SK-N-SH (cell line): Measurements from ENCODE around the gene DCTN3. TPM values are rescaled to one million over a fixed set of nuclear protein-coding genes. Genes with fewer than 3 reads are reported as not detected.
A peak's percentile ranks its signal among the peaks of the same experiment; 100 is the strongest.

Experiments used
- CTCF ChIA-PET: fragments of 300-600, 350-600 bp; formaldehyde crosslinking; extraction: SDS; loops from one replicate; lab custom pipeline; 2021; lab: Yijun Ruan, JAX
- POLR2A ChIA-PET: fragments of 350-600 bp; sonication (Branson Sonifier 250); formaldehyde crosslinking; extraction: SDS; loops from one replicate; lab custom pipeline; 2020; ENCODE audit warnings: antibody characterized with exemption, inconsistent platforms; lab: Yijun Ruan, JAX
- DNase-seq: peaks from one replicate; pipeline ENCODE4 v3.0.0; 2012
- H2AFZ ChIP-seq: fragments of 200-600 bp; sonication (generic); 2 replicates; pipeline ENCODE4 v1.8.1; 2016; ENCODE audit warnings: antibody characterized with exemption, mild to moderate bottlenecking, low read depth
- H3F3A ChIP-seq: fragments of 200-600 bp; sonication (generic); replicated peaks from 2 replicates; pipeline ENCODE3; 2016; ENCODE audit warnings: antibody characterized with exemption, mild to moderate bottlenecking; ENCODE audit not compliant: insufficient read depth
- H3K27ac ChIP-seq, 2 experiments: fragments of 200-500 bp in 1 of 2; fragments of 200-600 bp in 1 of 2; sonication (Bioruptor generic) in 1 of 2; sonication (generic), shearing (Covaris generic) in 1 of 2; 2 replicates each; pipeline versions ENCODE4 v1.5.1 to v1.6.1; 2014 to 2016; ENCODE audit warnings: low read depth in 2 of 2, inconsistent platforms in 1 of 2, low read length in 1 of 2, mild to moderate bottlenecking in 1 of 2, mixed read lengths in 1 of 2
- H3K27me3 ChIP-seq: fragments of 200-600 bp; sonication (generic), shearing (Covaris generic); 2 replicates; pipeline ENCODE4 v1.6.1; 2016; ENCODE audit warnings: mixed run types; ENCODE audit not compliant: insufficient read depth
- H3K36me3 ChIP-seq, 2 experiments: fragments of 200-500 bp in 1 of 2; fragments of 200-600 bp in 1 of 2; sonication (Bioruptor generic) in 1 of 2; sonication (generic) in 1 of 2; replicated peaks in 1 of 2; 2 replicates each; pipeline versions ENCODE3 to v1.5.1; 2014 to 2016; ENCODE audit warnings: low read length in 1 of 2, mild to moderate bottlenecking in 1 of 2; ENCODE audit not compliant: insufficient read depth in 2 of 2, control insufficient read depth in 1 of 2
- H3K4me1 ChIP-seq, 2 experiments: fragments of 200-500 bp in 1 of 2; fragments of 200-600 bp in 1 of 2; sonication (Bioruptor generic) in 1 of 2; sonication (generic), shearing (Covaris generic) in 1 of 2; 2 replicates each; pipeline versions ENCODE4 v1.5.1 to v1.6.1; 2014 to 2016; ENCODE audit warnings: low read depth in 1 of 2, low read length in 1 of 2, mixed run types in 1 of 2; ENCODE audit not compliant: insufficient read depth in 2 of 2, control insufficient read depth in 1 of 2
- H3K4me2 ChIP-seq: fragments of 200-600 bp; sonication (generic), shearing (Covaris generic); 2 replicates; pipeline ENCODE4 v1.6.1; 2017; ENCODE audit warnings: mixed run types
- H3K4me3 ChIP-seq, 2 experiments: fragments of 200-500 bp in 1 of 2; fragments of 200-600 bp in 1 of 2; sonication (Bioruptor generic) in 1 of 2; sonication (generic), shearing (Covaris generic) in 1 of 2; 2 replicates each; pipeline versions ENCODE4 v1.5.1 to v1.8.1; 2014 to 2016; ENCODE audit warnings: low read depth in 2 of 2, inconsistent platforms in 1 of 2, low read length in 1 of 2, mild to moderate bottlenecking in 1 of 2, mixed read lengths in 1 of 2, moderate library complexity in 1 of 2
- H3K79me2 ChIP-seq: fragments of 200-600 bp; sonication (generic); 2 replicates; pipeline ENCODE4 v1.8.1; 2017; ENCODE audit warnings: mild to moderate bottlenecking; ENCODE audit not compliant: insufficient read depth
- H3K9ac ChIP-seq: fragments of 200-600 bp; sonication (generic); 2 replicates; pipeline ENCODE4 v1.6.1; 2017; ENCODE audit warnings: mixed run types
- H3K9me2 ChIP-seq: fragments of 200-600 bp; sonication (generic); 2 replicates; pipeline ENCODE4 v1.6.1; 2017; ENCODE audit warnings: mixed run types
- H3K9me3 ChIP-seq: fragments of 200-600 bp; sonication (generic); 2 replicates; pipeline ENCODE4 v1.6.1; 2017; ENCODE audit warnings: mixed run types, mild to moderate bottlenecking, moderate library complexity
- H4K20me1 ChIP-seq: fragments of 200-600 bp; sonication (generic); 2 replicates; pipeline ENCODE4 v1.6.1; 2017; ENCODE audit warnings: mild to moderate bottlenecking, mixed run types; ENCODE audit not compliant: insufficient read depth
- CHD2 ChIP-seq: fragments of 150-350 bp; IDR thresholded peaks from 2 replicates; pipeline ENCODE4 v1.6.1; 2018; ENCODE audit warnings: low read length; ENCODE audit not compliant: partially characterized antibody
- EZH2phosphoT487 ChIP-seq: fragments of 200-600 bp; sonication (generic); IDR thresholded peaks from 2 replicates; pipeline ENCODE4 v1.6.1; 2017; ENCODE audit warnings: low read depth, mixed run types, mild to moderate bottlenecking, antibody characterized with exemption, moderate library complexity, borderline replicate concordance
- FOSL2 ChIP-seq: IDR thresholded peaks from 2 replicates; pipeline ENCODE4 v1.4.0; 2012; ENCODE audit warnings: low read depth, mild to moderate bottlenecking, moderate library complexity, borderline replicate concordance
- GATA2 ChIP-seq: sonication (generic); formaldehyde crosslinking; IDR thresholded peaks from 2 replicates; pipeline ENCODE4 v1.5.0; 2020; ENCODE audit warnings: mild to moderate bottlenecking, missing genetic modification reagents
- MEF2A ChIP-seq: IDR thresholded peaks from 2 replicates; pipeline ENCODE4 v1.4.0; 2012; ENCODE audit warnings: low read depth, borderline replicate concordance
- NFIC ChIP-seq: IDR thresholded peaks from 2 replicates; pipeline ENCODE4 v1.4.0; 2012; ENCODE audit warnings: borderline replicate concordance
- POLR2AphosphoS5 ChIP-seq: IDR thresholded peaks from 2 replicates; pipeline ENCODE4 v1.6.1; 2012; ENCODE audit warnings: low read depth, low read length
- RXRA ChIP-seq: IDR thresholded peaks from 2 replicates; pipeline ENCODE4 v1.4.0; 2012; ENCODE audit warnings: low read depth, mild to moderate bottlenecking, borderline replicate concordance
- TAF1 ChIP-seq: IDR thresholded peaks from 2 replicates; pipeline ENCODE4 v1.6.1; 2012; ENCODE audit warnings: low read depth, mild to moderate bottlenecking, low read length, moderate library complexity, borderline replicate concordance
- YY1 ChIP-seq: IDR thresholded peaks from 2 replicates; pipeline ENCODE4 v1.4.0; 2012; ENCODE audit warnings: low read depth, mild to moderate bottlenecking
- WGBS: methylation state at CpG from one replicate; pipeline ENCODE4 v1.1.6; 2017; ENCODE audit warnings: low lambda C conversion rate; 5-methylcytosine and 5-hydroxymethylcytosine counted together
- polyA plus RNA-seq, 3 experiments: library from polyadenylated mRNA; depleted of rRNA; stranded (reverse); fragments of >200 nt; gene quantifications; 2 replicates each; pipeline ENCODE4 v1.2.3, GENCODE V29; 2012
- TF ChIP-seq, protein P1 (sequence below): IDR thresholded peaks from 2 replicates; pipeline ENCODE4 v1.6.1; 2012; ENCODE audit warnings: mild to moderate bottlenecking, low read depth, low read length, moderate library complexity
- TF ChIP-seq, protein P2 (sequence below): IDR thresholded peaks from 2 replicates; pipeline ENCODE4 v1.4.0; 2012; ENCODE audit warnings: low read depth, borderline replicate concordance
- TF ChIP-seq, protein P3 (sequence below): IDR thresholded peaks from 2 replicates; pipeline ENCODE4; 2012
- TF ChIP-seq, protein P4 (sequence below): fragments of 150-350 bp; IDR thresholded peaks from 2 replicates; pipeline ENCODE4 v1.6.1; 2017; ENCODE audit warnings: antibody characterized with exemption, low read length, low read depth, borderline replicate concordance
- TF ChIP-seq, protein P5 (sequence below): fragments of 150-350 bp; IDR thresholded peaks from 2 replicates; pipeline ENCODE4 v1.6.1; 2016; ENCODE audit warnings: mild to moderate bottlenecking, low read depth, low read length

DCTN3 gene
- polyA plus RNA-seq, 1 of the 3 experiments (the other 2 are of a cell fraction), result 300 TPM

DNA sequence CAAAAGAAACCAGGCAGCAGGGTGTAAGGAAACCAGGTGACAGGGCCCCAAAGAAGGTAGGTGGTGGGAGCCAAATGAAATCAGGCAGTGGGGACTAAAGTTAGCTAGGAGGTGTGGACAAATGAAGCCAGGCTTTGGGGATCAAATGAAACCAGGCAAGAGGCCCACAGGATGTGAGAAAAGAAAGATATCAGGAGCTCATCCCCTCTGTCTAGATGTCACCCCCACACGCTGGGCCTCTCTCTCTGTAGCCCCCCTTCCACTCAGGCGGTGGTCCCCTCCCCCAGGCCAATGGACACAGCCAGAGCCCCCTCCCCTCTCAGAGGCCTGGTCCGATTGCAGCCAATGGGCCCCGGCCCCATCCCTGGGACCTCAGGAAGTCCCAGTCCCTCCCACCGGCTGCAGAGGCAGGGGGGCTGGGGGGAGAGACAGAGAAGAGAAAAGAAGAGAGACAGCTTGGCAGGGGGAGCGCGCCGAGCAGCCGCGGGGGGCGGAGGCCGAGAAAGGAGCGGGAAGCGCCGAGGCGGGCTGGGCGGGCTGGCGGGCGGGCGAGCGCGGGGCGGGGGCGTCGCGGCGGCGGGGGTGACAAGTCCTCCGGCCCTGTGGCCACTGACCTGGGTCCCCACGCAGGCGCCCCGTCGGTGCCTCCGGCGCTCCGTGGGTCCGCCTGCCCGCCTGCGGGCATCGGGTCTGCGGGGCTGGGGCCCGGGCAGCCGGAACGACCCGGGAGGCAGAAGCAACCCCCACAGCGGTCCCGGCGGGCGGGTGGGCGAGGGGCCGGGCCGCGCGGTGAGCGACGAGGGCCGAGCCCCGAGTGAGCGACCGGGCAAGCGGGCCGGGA, 42.7 kb downstream of the DCTN3 start:
- TF ChIP-seq, protein P1, sequence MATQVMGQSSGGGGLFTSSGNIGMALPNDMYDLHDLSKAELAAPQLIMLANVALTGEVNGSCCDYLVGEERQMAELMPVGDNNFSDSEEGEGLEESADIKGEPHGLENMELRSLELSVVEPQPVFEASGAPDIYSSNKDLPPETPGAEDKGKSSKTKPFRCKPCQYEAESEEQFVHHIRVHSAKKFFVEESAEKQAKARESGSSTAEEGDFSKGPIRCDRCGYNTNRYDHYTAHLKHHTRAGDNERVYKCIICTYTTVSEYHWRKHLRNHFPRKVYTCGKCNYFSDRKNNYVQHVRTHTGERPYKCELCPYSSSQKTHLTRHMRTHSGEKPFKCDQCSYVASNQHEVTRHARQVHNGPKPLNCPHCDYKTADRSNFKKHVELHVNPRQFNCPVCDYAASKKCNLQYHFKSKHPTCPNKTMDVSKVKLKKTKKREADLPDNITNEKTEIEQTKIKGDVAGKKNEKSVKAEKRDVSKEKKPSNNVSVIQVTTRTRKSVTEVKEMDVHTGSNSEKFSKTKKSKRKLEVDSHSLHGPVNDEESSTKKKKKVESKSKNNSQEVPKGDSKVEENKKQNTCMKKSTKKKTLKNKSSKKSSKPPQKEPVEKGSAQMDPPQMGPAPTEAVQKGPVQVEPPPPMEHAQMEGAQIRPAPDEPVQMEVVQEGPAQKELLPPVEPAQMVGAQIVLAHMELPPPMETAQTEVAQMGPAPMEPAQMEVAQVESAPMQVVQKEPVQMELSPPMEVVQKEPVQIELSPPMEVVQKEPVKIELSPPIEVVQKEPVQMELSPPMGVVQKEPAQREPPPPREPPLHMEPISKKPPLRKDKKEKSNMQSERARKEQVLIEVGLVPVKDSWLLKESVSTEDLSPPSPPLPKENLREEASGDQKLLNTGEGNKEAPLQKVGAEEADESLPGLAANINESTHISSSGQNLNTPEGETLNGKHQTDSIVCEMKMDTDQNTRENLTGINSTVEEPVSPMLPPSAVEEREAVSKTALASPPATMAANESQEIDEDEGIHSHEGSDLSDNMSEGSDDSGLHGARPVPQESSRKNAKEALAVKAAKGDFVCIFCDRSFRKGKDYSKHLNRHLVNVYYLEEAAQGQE, result no peak
- TF ChIP-seq FOSL2 (no peak), TAF1 (no peak), YY1 (no peak), NFIC (no peak), GATA2 (CRISPR knock-in tag) (no peak), CHD2 (no peak), EZH2phosphoT487 (no peak), RXRA (no peak), POLR2AphosphoS5 (no peak), MEF2A (no peak)
- TF ChIP-seq, protein P2, sequence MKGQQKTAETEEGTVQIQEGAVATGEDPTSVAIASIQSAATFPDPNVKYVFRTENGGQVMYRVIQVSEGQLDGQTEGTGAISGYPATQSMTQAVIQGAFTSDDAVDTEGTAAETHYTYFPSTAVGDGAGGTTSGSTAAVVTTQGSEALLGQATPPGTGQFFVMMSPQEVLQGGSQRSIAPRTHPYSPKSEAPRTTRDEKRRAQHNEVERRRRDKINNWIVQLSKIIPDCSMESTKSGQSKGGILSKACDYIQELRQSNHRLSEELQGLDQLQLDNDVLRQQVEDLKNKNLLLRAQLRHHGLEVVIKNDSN, result no peak
- TF ChIP-seq, protein P3, sequence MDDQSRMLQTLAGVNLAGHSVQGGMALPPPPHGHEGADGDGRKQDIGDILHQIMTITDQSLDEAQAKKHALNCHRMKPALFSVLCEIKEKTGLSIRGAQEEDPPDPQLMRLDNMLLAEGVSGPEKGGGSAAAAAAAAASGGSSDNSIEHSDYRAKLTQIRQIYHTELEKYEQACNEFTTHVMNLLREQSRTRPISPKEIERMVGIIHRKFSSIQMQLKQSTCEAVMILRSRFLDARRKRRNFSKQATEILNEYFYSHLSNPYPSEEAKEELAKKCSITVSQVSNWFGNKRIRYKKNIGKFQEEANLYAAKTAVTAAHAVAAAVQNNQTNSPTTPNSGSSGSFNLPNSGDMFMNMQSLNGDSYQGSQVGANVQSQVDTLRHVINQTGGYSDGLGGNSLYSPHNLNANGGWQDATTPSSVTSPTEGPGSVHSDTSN, result no peak
- TF ChIP-seq, protein P4, sequence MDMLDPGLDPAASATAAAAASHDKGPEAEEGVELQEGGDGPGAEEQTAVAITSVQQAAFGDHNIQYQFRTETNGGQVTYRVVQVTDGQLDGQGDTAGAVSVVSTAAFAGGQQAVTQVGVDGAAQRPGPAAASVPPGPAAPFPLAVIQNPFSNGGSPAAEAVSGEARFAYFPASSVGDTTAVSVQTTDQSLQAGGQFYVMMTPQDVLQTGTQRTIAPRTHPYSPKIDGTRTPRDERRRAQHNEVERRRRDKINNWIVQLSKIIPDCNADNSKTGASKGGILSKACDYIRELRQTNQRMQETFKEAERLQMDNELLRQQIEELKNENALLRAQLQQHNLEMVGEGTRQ, result no peak
- TF ChIP-seq, protein P5, sequence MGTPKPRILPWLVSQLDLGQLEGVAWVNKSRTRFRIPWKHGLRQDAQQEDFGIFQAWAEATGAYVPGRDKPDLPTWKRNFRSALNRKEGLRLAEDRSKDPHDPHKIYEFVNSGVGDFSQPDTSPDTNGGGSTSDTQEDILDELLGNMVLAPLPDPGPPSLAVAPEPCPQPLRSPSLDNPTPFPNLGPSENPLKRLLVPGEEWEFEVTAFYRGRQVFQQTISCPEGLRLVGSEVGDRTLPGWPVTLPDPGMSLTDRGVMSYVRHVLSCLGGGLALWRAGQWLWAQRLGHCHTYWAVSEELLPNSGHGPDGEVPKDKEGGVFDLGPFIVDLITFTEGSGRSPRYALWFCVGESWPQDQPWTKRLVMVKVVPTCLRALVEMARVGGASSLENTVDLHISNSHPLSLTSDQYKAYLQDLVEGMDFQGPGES, result no peak
- no peaks in the 10 kb centered on the region for H3F3A ChIP-seq
- peak overlapping the region in 1 of 2 experiments; percentile 75; a peak in 2 of 4 replicates for H3K27ac ChIP-seq
- H3K79me2 ChIP-seq, result no peaks in the 10 kb centered on the region
- no peak overlapping the region for H2AFZ ChIP-seq
- no peaks in the 10 kb centered on the region for H4K20me1 ChIP-seq
- H3K36me3 ChIP-seq, result no peaks in the 10 kb centered on the region
- peak overlapping the region; percentile 60 for H3K4me2 ChIP-seq
- H3K9ac ChIP-seq, result no peak overlapping the region
- H3K4me3 ChIP-seq, result peak overlapping the region; percentile 26 to 35; a peak in 3 of 4 replicates
- ChIA-PET CTCF (interaction anchor here (0.7 to 12.0 kb wide), 8 partner anchors 11 to 152 kb away, joined by 3 to 129 read pairs (median 5); partner anchors contain the start of gene CNTFR), POLR2A (interaction anchor here (0.7 to 2.3 kb wide), 6 partner anchors 10 to 149 kb away, joined by 3 to 10 read pairs (median 4); partner anchors contain the start of genes DNAI1 and FAM219A)
- no peaks in the 10 kb centered on the region for H3K9me2 ChIP-seq
- peaks cover 0 to 85% of the 10 kb centered on the region in 2 experiments; a peak in 2 of 4 replicates for H3K4me1 ChIP-seq
- peak; percentile 86 for DNase-seq
- no peaks in the 10 kb centered on the region for H3K9me3 ChIP-seq
- WGBS, result 20% methylated on average over 18 of the region's 62 CpGs
- peaks cover 33% of the 10 kb centered on the region for H3K27me3 ChIP-seq
